Common myeloid progenitor, CD34-positive (primary cell): ENCODE data around the gene LBR.

Source experiments
- CTCF ChIA-PET: fragments of 350-600 bp; sonication (Branson Sonifier 250); formaldehyde crosslinking; loops from one replicate; lab custom pipeline; 2021; ENCODE audit warnings: antibody characterized with exemption; lab: Charles Lee
- POLR2A ChIA-PET: fragments of 350-600 bp; sonication (Branson Sonifier 250); formaldehyde crosslinking; loops from one replicate; lab custom pipeline; 2021; ENCODE audit warnings: antibody characterized with exemption; lab: Charles Lee
- DNase-seq, 3 donors: peaks; one replicate each; pipeline versions ENCODE4 v3.0.0 to v3.0.0-alpha.2; 2013
- H3K27ac ChIP-seq, 2 experiments: 1 replicate in 1 of 2; 2 replicates in 1 of 2; pipeline ENCODE4 v1.7.0; 2013; ENCODE audit warnings: inconsistent platforms in 2 of 2, low read length in 2 of 2, mild to moderate bottlenecking in 2 of 2, low read depth in 1 of 2, moderate library complexity in 1 of 2; ENCODE audit not compliant: severe bottlenecking in 2 of 2, insufficient read depth in 1 of 2, poor library complexity in 1 of 2
- H3K27me3 ChIP-seq, 5 experiments: replicated peaks in 2 of 5; 1 replicate in 3 of 5; 2 replicates in 2 of 5; pipeline versions ENCODE4 v1.6.1 to v1.7.0; 2013; ENCODE audit warnings: low read length in 4 of 5, mild to moderate bottlenecking in 2 of 5, moderate library complexity in 2 of 5, inconsistent platforms in 1 of 5; ENCODE audit not compliant: insufficient read depth in 5 of 5, control insufficient read depth in 4 of 5
- H3K36me3 ChIP-seq, 4 experiments: 1 replicate in 2 of 4; 2 replicates in 2 of 4; pipeline versions ENCODE4 v1.6.1 to v1.7.0; 2013; ENCODE audit warnings: low read length in 3 of 4, control low read depth in 1 of 4, mild to moderate bottlenecking in 1 of 4; ENCODE audit not compliant: control insufficient read depth in 4 of 4, insufficient read depth in 4 of 4
- H3K4me1 ChIP-seq, 4 experiments: 1 replicate in 3 of 4; 2 replicates in 1 of 4; pipeline versions ENCODE4 v1.6.1 to v1.7.1; 2013; ENCODE audit warnings: low read length in 3 of 4, mild to moderate bottlenecking in 3 of 4, control low read depth in 1 of 4, inconsistent platforms in 1 of 4, moderate library complexity in 1 of 4; ENCODE audit not compliant: control insufficient read depth in 4 of 4, insufficient read depth in 4 of 4; ENCODE audit errors: control extremely low read depth in 1 of 4
- H3K4me3 ChIP-seq, 7 experiments: 1 replicate in 4 of 7; 2 replicates in 3 of 7; pipeline versions ENCODE4 v1.5.1 to v1.7.0; 2013; ENCODE audit warnings: mild to moderate bottlenecking in 7 of 7, low read length in 6 of 7, moderate library complexity in 6 of 7, inconsistent platforms in 2 of 7, low read depth in 2 of 7, control low read depth in 1 of 7; ENCODE audit not compliant: insufficient read depth in 4 of 7, control insufficient read depth in 1 of 7; ENCODE audit errors: extremely low read depth in 1 of 7
- H3K9me3 ChIP-seq, 5 experiments: 1 replicate in 4 of 5; 2 replicates in 1 of 5; pipeline versions ENCODE4 v1.6.1 to v1.7.1; 2013; ENCODE audit warnings: low read length in 4 of 5, mild to moderate bottlenecking in 2 of 5, inconsistent platforms in 1 of 5, low read depth in 1 of 5, moderate library complexity in 1 of 5; ENCODE audit not compliant: control insufficient read depth in 4 of 5, insufficient read depth in 2 of 5; ENCODE audit errors: control extremely low read depth in 1 of 5
- WGBS: methylation state at CpG from one replicate; pipeline ENCODE4 v1.1.5; 2013; ENCODE audit not compliant: insufficient coverage; 5-methylcytosine and 5-hydroxymethylcytosine counted together

Gene LBR

DNA sequence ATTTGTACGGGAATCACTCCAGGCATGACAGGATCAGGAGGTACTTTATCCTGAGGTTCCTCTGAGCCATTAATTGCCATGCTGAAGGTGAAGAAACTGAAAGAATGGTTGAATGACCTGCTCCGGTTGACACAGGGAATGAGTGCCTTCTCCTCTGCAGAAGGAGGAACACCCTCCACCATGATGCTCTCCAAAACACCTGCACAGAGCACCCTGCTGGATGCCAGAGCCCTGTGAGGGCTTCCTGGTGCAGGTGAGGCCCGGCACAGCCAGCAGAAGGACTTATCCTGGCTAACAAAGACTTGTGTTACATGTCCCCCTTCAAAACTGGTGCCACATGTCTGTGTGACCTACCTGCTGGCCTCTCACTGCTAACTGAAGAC lies 14.3 kb upstream of the LBR start:
- 71% methylated on average over 3 of the region's 3 CpGs for WGBS
- H3K9me3 ChIP-seq, result no peaks in the 10 kb centered on the region
- H3K4me3 ChIP-seq, result peak overlapping the region in 1 of 7 experiments; percentile 48
- no peak overlapping the region for H3K27ac ChIP-seq
- DNase-seq, result no peak
- ChIA-PET POLR2A (no interaction called here), CTCF (interaction anchor here (0.7 to 12.4 kb wide), 6 partner anchors 8 to 119 kb away, joined by 3 to 136 read pairs (median 6); partner anchors contain the start of gene LBR)
- no peaks in the 10 kb centered on the region for H3K36me3 ChIP-seq
- H3K27me3 ChIP-seq, result no peaks in the 10 kb centered on the region
- H3K4me1 ChIP-seq, result peaks cover 19 to 62% (median 49%) of the 10 kb centered on the region in 4 experiments

- no peaks in the 10 kb centered on the region for H3K27me3 ChIP-seq
- ChIA-PET POLR2A (interaction anchor here (0.8 kb wide), 1 partner anchor 26 kb away, joined by 3 read pairs; no protein-coding TSS in a partner anchor), CTCF (interaction anchor here (0.6 to 12.4 kb wide), 10 partner anchors 9 to 119 kb away, joined by 3 to 136 read pairs (median 5); partner anchors contain the start of gene LBR)
- H3K36me3 ChIP-seq, result no peaks in the 10 kb centered on the region
- H3K9me3 ChIP-seq, result no peaks in the 10 kb centered on the region
- peak overlapping the region in 2 of 7 experiments; percentile 12 to 48 for H3K4me3 ChIP-seq
- peaks cover 20 to 56% (median 44%) of the 10 kb centered on the region in 4 experiments for H3K4me1 ChIP-seq
- 60% methylated on average over 6 of the region's 9 CpGs for WGBS
- H3K27ac ChIP-seq, result peak overlapping the region in 1 of 2 experiments; percentile 19
- peak in 1 of 3 donors; percentile 33 for DNase-seq
Measured at GRCh38 chr1:225441314-225442122, 13.7 kb upstream of the LBR start.

- WGBS, result 100% methylated on average over 2 of the region's 4 CpGs
- ChIA-PET POLR2A (interaction anchor here (0.6 to 0.8 kb wide), 2 partner anchors 27 to 281 kb away, joined by 3 to 4 read pairs; no protein-coding TSS in a partner anchor), CTCF (interaction anchor here (0.6 to 12.4 kb wide), 11 partner anchors 10 to 329 kb away, joined by 3 to 136 read pairs (median 4); partner anchors contain the start of gene LBR)
- Histone ChIP-seq H3K9me3 (no peaks in the 10 kb centered on the region), H3K4me1 (peaks cover 13 to 48% (median 36%) of the 10 kb centered on the region in 4 experiments), H3K36me3 (no peaks in the 10 kb centered on the region), H3K27ac (no peak overlapping the region), H3K27me3 (no peaks in the 10 kb centered on the region), H3K4me3 (no peak overlapping the region)
- DNase-seq, result no peak
Measured at GRCh38 chr1:225440380-225441221, 12.8 kb upstream of the LBR start.

GRCh38 chr1:225437710-225438437 lies 10.0 kb upstream of the LBR start:
- ChIA-PET CTCF (interaction anchor here (0.9 to 1.6 kb wide), 4 partner anchors 23 to 37 kb away, joined by 3 to 6 read pairs (median 4); no protein-coding TSS in a partner anchor), POLR2A (no interaction called here)
- no peak overlapping the region for H3K4me3 ChIP-seq
- no peaks in the 10 kb centered on the region for H3K27me3 ChIP-seq
- no peaks in the 10 kb centered on the region for H3K9me3 ChIP-seq
- peaks cover 4 to 37% (median 20%) of the 10 kb centered on the region in 4 experiments for H3K4me1 ChIP-seq
- 97% methylated on average over 4 of the region's 5 CpGs for WGBS
- DNase-seq, result no peak
- no peak overlapping the region for H3K27ac ChIP-seq
- H3K36me3 ChIP-seq, result no peaks in the 10 kb centered on the region

DNA sequence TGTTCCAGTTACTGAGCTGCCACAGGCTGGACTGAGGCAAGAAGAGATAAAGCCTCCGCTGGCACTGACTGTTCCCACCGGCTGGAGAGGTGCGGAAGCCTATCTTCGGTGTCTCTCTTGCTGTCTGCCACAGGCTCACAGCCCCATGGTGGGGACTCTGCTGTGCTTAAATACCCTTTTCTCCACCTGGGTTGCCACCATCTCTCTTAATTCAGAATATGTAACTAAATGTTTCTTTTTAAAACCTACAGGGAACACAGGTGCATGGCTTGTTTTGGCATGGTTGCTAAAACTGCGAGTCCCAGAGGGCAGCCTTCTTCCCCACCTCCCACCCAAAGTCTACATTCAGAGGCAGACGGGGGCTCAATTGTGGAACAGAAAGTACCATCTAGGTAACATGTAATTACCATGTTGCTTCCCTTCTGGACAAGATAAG lies 8.1 kb upstream of the LBR start:
- Histone ChIP-seq H3K36me3 (no peaks in the 10 kb centered on the region), H3K4me3 (no peak overlapping the region), H3K27ac (no peak overlapping the region), H3K27me3 (no peaks in the 10 kb centered on the region), H3K4me1 (peaks cover 4 to 22% (median 8%) of the 10 kb centered on the region in 4 experiments), H3K9me3 (no peaks in the 10 kb centered on the region)
- ChIA-PET CTCF (no interaction called here), POLR2A (no interaction called here)
- DNase-seq, result no peak
- WGBS, result 82% methylated on average over 6 of the region's 6 CpGs

GRCh38 chr1:225435487-225435886 lies 7.6 kb upstream of the LBR start:
- CTCF ChIA-PET, result no interaction called here
- 100% methylated on average over 1 of the region's 1 CpG for WGBS

More at GRCh38 chr1:225435487-225435886, 7.6 kb upstream of the LBR start:
- Histone ChIP-seq H3K4me3 (no peak overlapping the region), H3K4me1 (peaks cover 4 to 22% (median 8%) of the 10 kb centered on the region in 4 experiments), H3K27ac (no peak overlapping the region), H3K27me3 (peaks cover 0 to under 1% (median 0%) of the 10 kb centered on the region in 5 experiments), H3K9me3 (no peaks in the 10 kb centered on the region), H3K36me3 (no peaks in the 10 kb centered on the region)
- no peak for DNase-seq
- POLR2A ChIA-PET, result no interaction called here
